Thyroid gland (tissue), 4 donors: ENCODE results near the gene TEX2. TPM values are rescaled to one million over a fixed set of nuclear protein-coding genes. Genes with fewer than 3 reads are reported as not detected.
"Not testable (repeated sequence)": the region's sequence is repeated elsewhere in the genome, so short reads cannot be mapped to it uniquely, and the experiment has no call there.

Source experiments
- DNase-seq, 2 donors: peaks; one replicate each; pipeline ENCODE4 v3.0.0-alpha.2; 2019
- H3K27ac ChIP-seq, 3 donors: fragments of 200-600 bp; sonication (generic); 1 replicate in 2 of 3; 2 replicates in 1 of 3; pipeline ENCODE4 v1.5.1; 2016 to 2019; ENCODE audit warnings: mild to moderate bottlenecking in 1 of 3, moderate library complexity in 1 of 3
- H3K27me3 ChIP-seq: fragments of 200-600 bp; sonication (generic); one replicate; pipeline ENCODE4 v1.5.1; 2019
- H3K36me3 ChIP-seq, 2 donors: fragments of 200-600 bp; sonication (generic); one replicate each; pipeline ENCODE4 v1.5.1; 2016 to 2019
- H3K4me1 ChIP-seq, 2 donors: fragments of 200-600 bp; sonication (generic); one replicate each; pipeline ENCODE4 v1.5.1; 2017 to 2019
- H3K4me3 ChIP-seq, 3 donors: fragments of 200-600 bp; sonication (generic); replicated peaks in 1 of 3; 1 replicate in 2 of 3; 2 replicates in 1 of 3; pipeline ENCODE4 v1.5.1; 2016; ENCODE audit warnings: mild to moderate bottlenecking in 1 of 3
- H3K9me3 ChIP-seq: fragments of 200-600 bp; sonication (generic); one replicate; pipeline ENCODE4 v1.5.1; 2017
- POLR2A ChIP-seq, 2 donors: fragments of 450-650 bp; IDR thresholded peaks; one replicate each; pipeline ENCODE4 v1.6.1; 2017; ENCODE audit warnings: antibody characterized with exemption in 2 of 2, mild to moderate bottlenecking in 2 of 2, moderate library complexity in 1 of 2
- WGBS, 2 donors: methylation state at CpG; one replicate each; pipeline ENCODE4 v1.1.5; 2017; 5-methylcytosine and 5-hydroxymethylcytosine counted together
- intact Hi-C: fragments of 100-400 bp; cut with DNase I; formaldehyde crosslinking; loops from one replicate; pipeline ENCODE4 v1.15.1; 2023
- total RNA-seq, 4 donors: library from RNA; depleted of rRNA; stranded (reverse); fragments of >200 nt; gene quantifications; one replicate each; pipeline ENCODE4 v1.2.3, GENCODE V29; 2016
- TF ChIP-seq, protein P1 (sequence below), 6 experiments: fragments of 200-600 bp in 3 of 6; fragments of 450-650 bp in 3 of 6; sonication (generic) in 3 of 6; IDR thresholded peaks; one replicate each; pipeline ENCODE4 v1.5.1; 2016 to 2019; ENCODE audit warnings: antibody characterized with exemption in 6 of 6, mild to moderate bottlenecking in 2 of 6, inconsistent platforms in 1 of 6, moderate library complexity in 1 of 6

Gene TEX2
- total RNA-seq, 4 donors from 2014 or later, result 63.9 to 101 (median 71.7) TPM

DNA sequence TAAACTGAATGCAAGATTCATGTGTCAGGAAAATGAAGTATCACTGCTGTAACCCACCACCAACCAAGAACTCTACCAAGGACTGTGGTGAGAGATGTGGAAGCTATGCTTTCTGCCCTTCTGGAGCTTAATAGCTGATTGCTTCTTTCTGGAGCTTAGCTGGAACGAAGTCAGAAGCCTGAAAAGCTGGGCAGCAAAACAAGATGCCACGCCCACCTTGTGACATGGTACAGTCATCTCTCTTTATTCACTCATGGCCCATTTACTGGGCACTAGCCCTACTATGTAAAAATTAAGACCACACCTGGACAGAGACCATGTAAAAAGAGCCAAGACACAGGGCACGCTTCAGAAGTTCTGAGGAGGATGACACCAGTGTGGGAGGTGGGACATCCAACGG, 48.1 kb downstream of the TEX2 start:
- no peak overlapping the region for H3K4me3 ChIP-seq
- DNase-seq, result no peak
- H3K36me3 ChIP-seq, result peaks cover 5 to 7% of the 10 kb centered on the region in 2 donors
- TF ChIP-seq POLR2A (IDR thresholded peaks at IDR 0.05), result no peak
- TF ChIP-seq, protein P1, sequence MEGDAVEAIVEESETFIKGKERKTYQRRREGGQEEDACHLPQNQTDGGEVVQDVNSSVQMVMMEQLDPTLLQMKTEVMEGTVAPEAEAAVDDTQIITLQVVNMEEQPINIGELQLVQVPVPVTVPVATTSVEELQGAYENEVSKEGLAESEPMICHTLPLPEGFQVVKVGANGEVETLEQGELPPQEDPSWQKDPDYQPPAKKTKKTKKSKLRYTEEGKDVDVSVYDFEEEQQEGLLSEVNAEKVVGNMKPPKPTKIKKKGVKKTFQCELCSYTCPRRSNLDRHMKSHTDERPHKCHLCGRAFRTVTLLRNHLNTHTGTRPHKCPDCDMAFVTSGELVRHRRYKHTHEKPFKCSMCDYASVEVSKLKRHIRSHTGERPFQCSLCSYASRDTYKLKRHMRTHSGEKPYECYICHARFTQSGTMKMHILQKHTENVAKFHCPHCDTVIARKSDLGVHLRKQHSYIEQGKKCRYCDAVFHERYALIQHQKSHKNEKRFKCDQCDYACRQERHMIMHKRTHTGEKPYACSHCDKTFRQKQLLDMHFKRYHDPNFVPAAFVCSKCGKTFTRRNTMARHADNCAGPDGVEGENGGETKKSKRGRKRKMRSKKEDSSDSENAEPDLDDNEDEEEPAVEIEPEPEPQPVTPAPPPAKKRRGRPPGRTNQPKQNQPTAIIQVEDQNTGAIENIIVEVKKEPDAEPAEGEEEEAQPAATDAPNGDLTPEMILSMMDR (IDR thresholded peaks at IDR 0.05), result no peak
- H3K27me3 ChIP-seq, result no peaks in the 10 kb centered on the region
- H3K4me1 ChIP-seq, result peaks cover 51 to 61% of the 10 kb centered on the region in 2 donors
- intact Hi-C loops, result no loop called here
- H3K9me3 ChIP-seq, result no peaks in the 10 kb centered on the region
- H3K27ac ChIP-seq, result peak overlapping the region in 2 of 3 donors; percentile 78 to 89
- WGBS, 2 donors, result 89 to 97% methylated on average over 4 of the region's 4 CpGs

DNA sequence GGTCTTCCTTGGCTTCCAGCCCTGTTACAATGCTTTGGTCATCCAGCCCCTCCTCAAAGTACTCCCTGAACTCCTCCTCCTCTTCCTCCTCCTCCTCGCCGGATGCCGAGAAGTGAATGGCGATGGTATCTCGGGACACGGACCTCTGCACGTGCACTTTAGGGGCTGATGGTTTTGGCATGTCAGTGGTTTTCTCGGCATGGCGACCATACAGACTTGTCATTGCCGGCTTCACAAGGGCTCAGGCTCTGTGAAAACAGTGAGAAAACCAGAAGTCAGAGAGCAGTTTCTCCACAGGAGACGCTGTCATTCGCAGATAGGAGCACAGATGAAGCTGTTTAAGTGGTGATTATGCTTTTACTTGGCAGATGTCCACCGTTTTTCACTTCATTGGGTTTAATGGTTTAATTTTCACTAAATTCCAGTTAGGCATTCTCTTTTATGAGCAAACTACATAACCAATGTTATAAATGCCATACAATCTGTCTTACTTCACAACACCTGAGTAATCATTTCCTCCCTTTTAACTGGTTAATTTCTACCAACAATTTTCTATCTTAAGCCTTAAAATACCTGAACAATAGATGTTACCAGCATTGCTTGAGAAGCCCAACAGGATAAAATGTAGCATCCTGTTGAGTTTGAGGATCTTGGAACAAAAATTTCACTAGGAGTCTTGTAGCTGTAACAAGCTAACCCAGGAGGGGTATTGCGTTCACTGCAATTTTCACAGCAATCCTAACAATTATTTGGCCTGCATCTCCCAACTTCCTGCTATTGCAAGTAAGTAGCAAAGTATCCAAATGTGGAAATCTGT, 48.9 kb downstream of the TEX2 start:
- 79 to 82% methylated on average over 14 of the region's 14 CpGs for WGBS, 2 donors

DNA sequence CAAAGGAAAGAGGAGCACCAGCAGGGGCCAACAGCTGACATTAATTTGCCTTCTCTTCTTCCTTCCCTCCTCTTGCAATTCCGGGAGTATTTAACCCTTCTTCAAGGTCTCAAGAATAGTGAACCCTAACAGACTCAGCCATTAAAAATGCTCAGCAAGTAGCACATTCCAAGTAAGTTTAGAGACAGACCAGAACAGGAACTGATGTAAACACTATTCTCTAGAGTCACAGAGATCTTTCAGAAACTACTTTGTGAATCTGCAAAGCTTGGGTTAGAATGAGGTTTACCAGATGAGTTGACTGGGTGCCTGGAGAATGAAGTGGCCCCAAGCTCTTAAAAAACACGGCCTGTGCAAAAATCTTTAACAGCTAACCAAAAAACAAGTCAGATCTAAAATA, 50.9 kb downstream of the TEX2 start:
- H3K27me3 ChIP-seq, result no peaks in the 10 kb centered on the region
- no peak for DNase-seq

More for the DNA sequence above, 48.9 kb downstream of the TEX2 start:
- no peaks in the 10 kb centered on the region for H3K9me3 ChIP-seq
- H3K36me3 ChIP-seq, result peaks cover 5 to 7% of the 10 kb centered on the region in 2 donors
- TF ChIP-seq, protein P1 (IDR thresholded peaks at IDR 0.05), result no peak
- no peak for TF ChIP-seq POLR2A (IDR thresholded peaks at IDR 0.05)
- DNase-seq, result no peak
- intact Hi-C loops, result no loop called here
- peaks cover 55 to 67% of the 10 kb centered on the region in 2 donors for H3K4me1 ChIP-seq
- no peaks in the 10 kb centered on the region for H3K27me3 ChIP-seq
- H3K27ac ChIP-seq, result peak overlapping the region; percentile 6 to 78 (median 19)
- no peak overlapping the region for H3K4me3 ChIP-seq

DNA sequence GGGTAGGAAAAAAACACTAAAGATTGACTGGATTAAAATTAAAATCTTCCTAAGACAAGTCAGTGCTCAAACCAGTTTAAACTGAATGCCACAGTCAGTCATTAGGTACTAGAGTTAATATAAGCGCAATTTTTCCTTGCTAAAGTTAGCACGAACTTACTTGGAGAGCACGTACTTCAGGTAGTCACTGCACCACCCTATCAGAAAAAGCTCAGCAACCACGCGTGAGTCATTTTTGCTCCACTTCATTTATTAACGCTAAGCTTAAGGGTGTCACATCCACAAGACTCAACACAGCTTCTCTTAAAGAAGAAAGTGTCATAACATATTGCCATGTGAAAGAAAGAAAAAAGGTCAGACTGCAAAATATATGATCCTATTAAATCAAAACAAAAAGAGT, 53.1 kb downstream of the TEX2 start:
- H3K9me3 ChIP-seq, result no peaks in the 10 kb centered on the region
- no peak for DNase-seq
- peaks cover 34 to 42% of the 10 kb centered on the region in 2 donors for H3K4me1 ChIP-seq
- peak overlapping the region in 1 of 3 donors; percentile 39 for H3K27ac ChIP-seq
- peaks cover 5 to 7% of the 10 kb centered on the region in 2 donors for H3K36me3 ChIP-seq
- TF ChIP-seq POLR2A (IDR thresholded peaks at IDR 0.05), result no peak
- TF ChIP-seq, protein P1 (IDR thresholded peaks at IDR 0.05), result no peak
- intact Hi-C loops, result no loop called here
- WGBS, 2 donors, result 80 to 90% methylated on average over 6 of the region's 6 CpGs
- H3K4me3 ChIP-seq, result no peak overlapping the region
- H3K27me3 ChIP-seq, result no peaks in the 10 kb centered on the region

More for the DNA sequence above, 50.9 kb downstream of the TEX2 start:
- TF ChIP-seq, protein P1 (IDR thresholded peaks at IDR 0.05), result no peak
- TF ChIP-seq POLR2A (IDR thresholded peaks at IDR 0.05), result no peak
- Histone ChIP-seq H3K9me3 (no peaks in the 10 kb centered on the region), H3K4me1 (peaks cover 49 to 63% of the 10 kb centered on the region in 2 donors), H3K36me3 (peaks cover 5 to 7% of the 10 kb centered on the region in 2 donors), H3K4me3 (no peak overlapping the region), H3K27ac (no peak overlapping the region)
- intact Hi-C loops, result no loop called here
- WGBS, 2 donors, result 84 to 90% methylated on average over 2 of the region's 2 CpGs

DNA sequence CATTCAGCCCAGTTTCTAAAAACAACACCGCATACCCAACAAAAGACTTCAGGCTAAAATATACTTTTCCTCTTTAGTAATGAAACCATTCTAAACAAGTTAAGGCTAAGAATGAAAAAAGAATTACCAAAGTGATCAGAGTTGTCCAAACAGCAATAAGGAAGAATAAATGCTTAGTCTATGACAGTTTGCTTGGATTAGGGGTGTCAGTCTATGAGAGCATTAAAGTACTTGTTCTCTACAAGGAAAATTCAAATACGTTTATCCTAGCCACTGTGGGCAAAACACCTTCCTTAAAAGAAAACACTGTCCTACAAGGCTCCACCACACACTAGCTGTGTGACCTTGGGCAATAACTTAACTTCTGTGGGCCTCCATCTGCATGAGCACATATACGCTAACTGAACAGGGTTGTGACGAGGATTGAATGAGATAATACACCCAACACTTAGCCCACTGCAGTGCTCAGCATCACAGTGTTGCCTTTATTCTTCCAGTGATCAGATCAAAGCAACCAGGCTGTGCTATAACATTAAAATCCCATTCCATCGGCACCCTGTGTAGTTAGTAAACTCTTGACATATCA, 53.6 kb downstream of the TEX2 start:
- TF ChIP-seq, protein P1 (IDR thresholded peaks at IDR 0.05), result no peak
- TF ChIP-seq POLR2A (IDR thresholded peaks at IDR 0.05), result no peak
- H3K27me3 ChIP-seq, result no peaks in the 10 kb centered on the region
- intact Hi-C loops, result no loop called here
- H3K36me3 ChIP-seq, result peaks cover 5 to 7% of the 10 kb centered on the region in 2 donors
- 88 to 91% methylated on average over 5 of the region's 5 CpGs for WGBS, 2 donors
- no peaks in the 10 kb centered on the region for H3K9me3 ChIP-seq
- H3K4me1 ChIP-seq, result peaks cover 30 to 37% of the 10 kb centered on the region in 2 donors
- DNase-seq, result no peak
- H3K27ac ChIP-seq, result peak overlapping the region in 2 of 3 donors; percentile 12 to 39
- H3K4me3 ChIP-seq, result no peak overlapping the region

DNA sequence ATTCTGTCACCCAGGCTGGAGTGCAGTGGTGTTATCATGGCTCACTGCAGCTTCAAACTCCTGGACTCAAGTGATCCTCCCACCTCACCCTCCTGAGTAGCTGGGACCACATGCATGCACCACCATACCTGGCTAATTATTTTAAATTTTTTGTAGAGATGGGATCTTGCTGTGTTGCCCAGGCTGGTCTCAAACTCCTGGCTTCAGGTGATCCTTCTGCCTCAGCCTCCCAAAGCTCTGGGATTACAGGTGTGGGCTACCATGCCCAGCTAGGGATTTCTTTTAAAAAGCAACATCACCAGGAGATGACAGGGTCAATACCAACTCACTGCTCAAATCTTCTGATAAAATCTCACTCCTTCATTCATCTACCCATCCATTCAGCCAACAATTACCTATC, 54.4 kb downstream of the TEX2 start:
- Histone ChIP-seq H3K4me1 (peaks cover 22 to 29% of the 10 kb centered on the region in 2 donors), H3K27ac (peak overlapping the region in 2 of 3 donors; percentile 12 to 39)
- DNase-seq, intact Hi-C loops, H3K4me3 ChIP-seq, H3K9me3 ChIP-seq, H3K36me3 ChIP-seq, H3K27me3 ChIP-seq: not testable (repeated sequence)
